IMR-90 (cell line): Measurements from ENCODE around the gene ITGA1. TPM values are rescaled to one million over a fixed set of nuclear protein-coding genes. Genes with fewer than 3 reads are reported as not detected.

ENCODE experiments used
- ATAC-seq: fragments of 200-7000 bp; cut with Tn5 transposase; 2 replicates; pipeline ENCODE4 v1.9.1; 2020; ENCODE audit warnings: low read depth, mild to moderate bottlenecking, moderate library complexity
- BruUV-seq: library from RNA; stranded (reverse); fragments of 400-500 nt; replicated peaks from 2 replicates; lab custom pipeline; 2021; lab: Mats Ljungman, UMichigan
- CTCF ChIA-PET: fragments of 300-600 bp; formaldehyde crosslinking; extraction: SDS; loops from one replicate; lab custom pipeline; 2021; ENCODE audit warnings: antibody characterized with exemption; lab: Yijun Ruan, JAX
- POLR2A ChIA-PET: fragments of 300-600 bp; sonication (Branson Sonifier 250); formaldehyde crosslinking; loops from one replicate; lab custom pipeline; 2022; ENCODE audit warnings: antibody characterized with exemption; ENCODE audit not compliant: unreplicated experiment; lab: Charles Lee
- DNase-seq: peaks from one replicate; pipeline ENCODE4 v3.0.0; 2013
- H2AFZ ChIP-seq: replicated peaks from 2 replicates; pipeline ENCODE3; 2013; ENCODE audit warnings: low read length, mild to moderate bottlenecking; ENCODE audit not compliant: poor library complexity
- H2AK5ac ChIP-seq: 2 replicates; pipeline ENCODE4 v1.6.1; 2013; ENCODE audit warnings: low read depth, low read length, inconsistent platforms
- H2AK9ac ChIP-seq: replicated peaks from 2 replicates; pipeline ENCODE3; 2013; ENCODE audit warnings: mild to moderate bottlenecking, low read depth, low read length, moderate library complexity; ENCODE audit not compliant: poor library complexity
- H2BK120ac ChIP-seq: 2 replicates; pipeline ENCODE4 v1.6.1; 2013; ENCODE audit warnings: low read depth, low read length, inconsistent platforms
- H2BK15ac ChIP-seq: 3 replicates; pipeline ENCODE4 v1.6.1; 2013; ENCODE audit warnings: low read depth, low read length, inconsistent platforms
- H2BK20ac ChIP-seq: 2 replicates; pipeline ENCODE4 v1.6.1; 2013; ENCODE audit warnings: low read depth, mild to moderate bottlenecking, inconsistent platforms, low read length, moderate library complexity
- H2BK5ac ChIP-seq: 2 replicates; pipeline ENCODE4 v1.6.1; 2013; ENCODE audit warnings: mild to moderate bottlenecking, low read depth, low read length, inconsistent platforms; ENCODE audit not compliant: poor library complexity, severe bottlenecking
- H3K14ac ChIP-seq: replicated peaks from 2 replicates; pipeline ENCODE4 v1.6.1; 2013; ENCODE audit warnings: low read depth, low read length, inconsistent platforms
- H3K18ac ChIP-seq: 2 replicates; pipeline ENCODE4 v1.6.1; 2013; ENCODE audit warnings: low read depth, low read length, control low read depth
- H3K23ac ChIP-seq: 2 replicates; pipeline ENCODE4 v1.6.1; 2013; ENCODE audit warnings: low read depth, low read length, inconsistent platforms
- H3K27ac ChIP-seq: 2 replicates; pipeline ENCODE4 v1.5.1; 2013; ENCODE audit warnings: mild to moderate bottlenecking, control low read depth, low read length; ENCODE audit not compliant: insufficient read depth
- H3K27me3 ChIP-seq: 2 replicates; pipeline ENCODE4 v1.6.1; 2013; ENCODE audit warnings: low read length; ENCODE audit not compliant: control insufficient read depth, insufficient read depth
- H3K36me3 ChIP-seq: 2 replicates; pipeline ENCODE4 v1.6.1; 2013; ENCODE audit warnings: low read length, mixed read lengths; ENCODE audit not compliant: control insufficient read depth, insufficient read depth
- H3K4ac ChIP-seq: 2 replicates; pipeline ENCODE4 v1.6.1; 2013; ENCODE audit warnings: low read depth, low read length, inconsistent platforms
- H3K4me1 ChIP-seq: 2 replicates; pipeline ENCODE4 v1.6.1; 2013; ENCODE audit warnings: low read length, mixed read lengths; ENCODE audit not compliant: control insufficient read depth, insufficient read depth
- H3K4me2 ChIP-seq: 2 replicates; pipeline ENCODE4 v1.6.1; 2013; ENCODE audit warnings: low read depth, mild to moderate bottlenecking, control low read depth, low read length, moderate library complexity
- H3K4me3 ChIP-seq: 2 replicates; pipeline ENCODE4 v1.5.1; 2013; ENCODE audit warnings: low read depth, mild to moderate bottlenecking, control low read depth, low read length, moderate library complexity; ENCODE audit not compliant: insufficient read depth
- H3K56ac ChIP-seq: 2 replicates; pipeline ENCODE4 v1.6.1; 2013; ENCODE audit warnings: low read length, inconsistent platforms; ENCODE audit not compliant: insufficient read depth; ENCODE audit errors: extremely low read depth
- H3K79me1 ChIP-seq, 2 experiments: 2 replicates each; pipeline ENCODE4 v1.6.1; 2013; ENCODE audit warnings: low read length in 2 of 2, inconsistent platforms in 1 of 2, low read depth in 1 of 2
- H3K9ac ChIP-seq: 2 replicates; pipeline ENCODE4 v1.6.1; 2013; ENCODE audit warnings: low read depth, low read length, control low read depth
- H3K9me1 ChIP-seq: 2 replicates; pipeline ENCODE4 v1.6.1; 2013; ENCODE audit warnings: low read length, inconsistent platforms; ENCODE audit not compliant: insufficient read depth
- H3K9me3 ChIP-seq: 2 replicates; pipeline ENCODE4 v1.6.1; 2013; ENCODE audit warnings: low read length; ENCODE audit not compliant: control insufficient read depth, insufficient read depth
- H4K20me1 ChIP-seq: 2 replicates; pipeline ENCODE4 v1.6.1; 2013; ENCODE audit warnings: low read length, inconsistent platforms; ENCODE audit not compliant: insufficient read depth
- H4K5ac ChIP-seq: 2 replicates; pipeline ENCODE4 v1.6.1; 2013; ENCODE audit warnings: mild to moderate bottlenecking, low read depth, low read length, control low read depth
- H4K8ac ChIP-seq, 2 experiments: 2 replicates each; pipeline ENCODE4 v1.6.1; 2013; ENCODE audit warnings: low read depth in 2 of 2, low read length in 2 of 2, control low read depth in 1 of 2, inconsistent platforms in 1 of 2
- H4K91ac ChIP-seq: 2 replicates; pipeline ENCODE4 v1.6.1; 2013; ENCODE audit warnings: low read depth, low read length, inconsistent platforms; ENCODE audit not compliant: insufficient read depth
- FOS ChIP-seq: fragments of 150-350 bp; IDR thresholded peaks from 2 replicates; pipeline ENCODE4 v1.6.1; 2016; ENCODE audit warnings: low read depth, low read length
- RFX5 ChIP-seq: IDR thresholded peaks from 2 replicates; pipeline ENCODE4 v1.8.0; 2012; ENCODE audit warnings: low read depth, mild to moderate bottlenecking, low read length, moderate library complexity
- WGBS, 2 experiments: methylation state at CpG; one replicate each; pipeline versions ENCODE4 v1.1.5 to v1.1.7; 2013; ENCODE audit warnings: missing lambda C conversion rate in 2 of 2; ENCODE audit not compliant: insufficient read length in 1 of 2; ENCODE audit errors: extremely low coverage in 2 of 2; 5-methylcytosine and 5-hydroxymethylcytosine counted together
- dilution Hi-C: fragments of 300-500 bp; cut with HindIII; formaldehyde crosslinking; loops from one replicate; pipeline ENCODE4 v1.14.3; 2018; ENCODE audit warnings: low sequenced_read_pairs; ENCODE audit not compliant: unreplicated experiment
- in situ Hi-C: fragments of 300-500 bp; cut with MboI; formaldehyde crosslinking; loops from 3 replicates; pipeline ENCODE4 v1.14.3; 2019; ENCODE audit warnings: low sequenced_read_pairs, inconsistent platforms, mixed read lengths
- intact Hi-C: fragments of 100-400 bp; cut with micrococcal nuclease; formaldehyde crosslinking; loops from 2 replicates; pipeline ENCODE4 v1.10.0; 2022
- polyA plus RNA-seq, 3 experiments: library from polyadenylated mRNA; depleted of rRNA; stranded (reverse); fragments of >200 nt; gene quantifications; 2 replicates each; pipeline ENCODE4 v1.2.3, GENCODE V29; 2012; ENCODE audit warnings: low replicate concordance in 1 of 3
- total RNA-seq: library from RNA; depleted of rRNA; stranded (reverse); fragments of >200 nt; gene quantifications from 2 replicates; pipeline ENCODE4 v1.2.3, GENCODE V29; 2012

Gene ITGA1
- total and polyA plus RNA-seq, 2 of the 4 experiments (the other 2 are of a cell fraction) = 22.3 to 95.2 TPM

GRCh38 chr5:52859628-52860027 lies 71.9 kb downstream of the ITGA1 start:
- peak overlapping the region; percentile 66 for H2BK120ac ChIP-seq
- H4K91ac ChIP-seq = peak overlapping the region; percentile 8; the same call in 1 of the 2 replicates
- peak overlapping the region; percentile 1; the same call in 1 of the 2 replicates for H3K56ac ChIP-seq
- TF ChIP-seq RFX5 = no peak
- peak; percentile 80 for TF ChIP-seq FOS
- peak overlapping the region; percentile 26; the same call in 1 of the 2 replicates for H4K5ac ChIP-seq
- CTCF ChIA-PET = no interaction called here
- no peaks in the 10 kb centered on the region for H3K27me3 ChIP-seq
- H4K20me1 ChIP-seq = no peaks in the 10 kb centered on the region
- H3K36me3 ChIP-seq = peaks cover 5% of the 10 kb centered on the region
- H2BK5ac ChIP-seq = peak overlapping the region; percentile 98
- intact Hi-C loops (no loop called here), dilution Hi-C loops (no loop called here), in situ Hi-C loops (no loop called here)
- H3K9ac ChIP-seq = no peak overlapping the region
- H2AK5ac ChIP-seq = no peak overlapping the region
- ATAC-seq = peak; percentile 75
- H3K23ac ChIP-seq = peak overlapping the region; percentile 28; the same call in 1 of the 2 replicates
- H4K8ac ChIP-seq = peak overlapping the region in 1 of 2 experiments; percentile 23; a peak in 2 of 4 replicates
- peaks cover 4% of the 10 kb centered on the region; the same call in 1 of the 2 replicates for H3K9me1 ChIP-seq
- POLR2A ChIA-PET = no interaction called here
- peak; percentile 93 for DNase-seq
- H3K14ac ChIP-seq = 0 out of 2 replicates have a peak overlapping the region, but pooled peaks have one; percentile 2
- H2AK9ac ChIP-seq = no peak overlapping the region
- BruUV-seq = no TSS peak
- no peak overlapping the region for H2AFZ ChIP-seq
- peak overlapping the region; percentile 71 for H3K18ac ChIP-seq
- H3K4ac ChIP-seq = peak overlapping the region; percentile 62; the same call in 1 of the 2 replicates
- H3K4me1 ChIP-seq = peaks cover 18% of the 10 kb centered on the region
- H3K79me1 ChIP-seq = peaks cover 17 to 38% of the 10 kb centered on the region in 2 experiments
- H3K27ac ChIP-seq = peak overlapping the region; percentile 59
- no peak overlapping the region for H3K4me3 ChIP-seq
- H3K4me2 ChIP-seq = peak overlapping the region; percentile 35; the same call in 1 of the 2 replicates
- H2BK15ac ChIP-seq = no peak overlapping the region
- H3K9me3 ChIP-seq = no peaks in the 10 kb centered on the region
- WGBS, 2 experiments = 0% methylated on average over 1 of the region's 2 CpGs; no CpG with 5 or more reads in 1 of the 2 experiments
- H2BK20ac ChIP-seq = peak overlapping the region; percentile 60
